ENCODE data around the gene SMPD2. TPM values are rescaled to one million over a fixed set of nuclear protein-coding genes. Genes with fewer than 3 reads are reported as not detected.
A peak's percentile ranks its signal among the peaks of the same experiment; 100 is the strongest.

SMPD2 gene
- total RNA-seq, 1 experiment from 2014 or later, result 50.0 TPM

GRCh38 chr6:109488001-109488400, 47.5 kb downstream of the SMPD2 start:
- ChIA-PET POLR2A (interaction anchor here (0.7 kb wide), 1 partner anchor 1494 kb away, joined by 14 read pairs; the partner anchor contains the start of gene RPF2), CTCF (interaction anchor here (0.6 kb wide), 1 partner anchor 1507 kb away, joined by 4 read pairs; no protein-coding TSS in a partner anchor)
- Histone ChIP-seq H3K27me3 (ENCODE audit: control insufficient read depth, insufficient read depth, low read length) (peaks cover 11% of the 10 kb centered on the region), H3K27ac (ENCODE audit: low read length) (no peak overlapping the region), H3K36me3 (ENCODE audit: control insufficient read depth, insufficient read depth, low read length) (no peaks in the 10 kb centered on the region), H3K4me1 (ENCODE audit: control insufficient read depth, insufficient read depth, low read length) (peaks cover 4% of the 10 kb centered on the region; the same call in 1 of the 2 replicates), H3K4me3 (ENCODE audit: low read depth in 2 of 2, low read length in 2 of 2) (no peak overlapping the region), H3K9me3 (ENCODE audit: control insufficient read depth, insufficient read depth, low read depth, low read length) (no peaks in the 10 kb centered on the region)
- BruUV-seq (replicated peaks), result no TSS peak
- ATAC-seq (no peak), DNase-seq (ENCODE audit: low read depth, low spot score) (no peak)
- intact Hi-C loops (cut with micrococcal nuclease; ENCODE audit: unreplicated experiment), result no loop called here
- TF ChIP-seq REST (IDR thresholded peaks at IDR 0.05; ENCODE audit: insufficient read depth in 1 of 2, low read depth in 2 of 2, low read length in 1 of 2), result no peak
- no peak for TF ChIP-seq POLR2AphosphoS5 (IDR thresholded peaks at IDR 0.05; ENCODE audit: low read depth, low read length)
- no peak for TF ChIP-seq SIN3A (IDR thresholded peaks at IDR 0.05; ENCODE audit: borderline replicate concordance, insufficient read depth, low read depth, low read length)
- TF ChIP-seq CTCF (IDR thresholded peaks at IDR 0.05), result no peak
- TF ChIP-seq TCF7L2 (IDR thresholded peaks at IDR 0.05; ENCODE audit: low read depth, low read length), result no peak
- in situ Hi-C loops (cut with HindIII; ENCODE audit: low pct_unique_long_range_greater_than_20kb, low sequenced_read_pairs), result no loop called here

GRCh38 chr6:109490713-109491112, 50.2 kb downstream of the SMPD2 start:
- in situ Hi-C loops (cut with HindIII; ENCODE audit: low pct_unique_long_range_greater_than_20kb, low sequenced_read_pairs) (no loop called here), intact Hi-C loops (cut with micrococcal nuclease; ENCODE audit: unreplicated experiment) (no loop called here)
- CTCF ChIA-PET, result no interaction called here
- Histone ChIP-seq H3K36me3 (ENCODE audit: control insufficient read depth, insufficient read depth, low read length) (no peaks in the 10 kb centered on the region), H3K4me3 (ENCODE audit: low read depth in 2 of 2, low read length in 2 of 2) (no peak overlapping the region), H3K9me3 (ENCODE audit: control insufficient read depth, insufficient read depth, low read depth, low read length) (no peaks in the 10 kb centered on the region), H3K27me3 (ENCODE audit: control insufficient read depth, insufficient read depth, low read length) (peaks cover 26% of the 10 kb centered on the region), H3K27ac (ENCODE audit: low read length) (no peak overlapping the region), H3K4me1 (ENCODE audit: control insufficient read depth, insufficient read depth, low read length) (no peaks in the 10 kb centered on the region; the same call in 1 of the 2 replicates)
- DNase-seq (ENCODE audit: low read depth, low spot score) (no peak), ATAC-seq (no peak; the same call in 1 of the 2 replicates)
- BruUV-seq (replicated peaks), result no TSS peak
- TF ChIP-seq SIN3A (IDR thresholded peaks at IDR 0.05; ENCODE audit: borderline replicate concordance, insufficient read depth, low read depth, low read length), result no peak
- POLR2A ChIA-PET, result interaction anchor here (0.6 kb wide), 1 partner anchor 1383 kb away, joined by 3 read pairs; no protein-coding TSS in a partner anchor

- ChIA-PET CTCF (interaction anchor here (0.5 kb wide), 1 partner anchor 496 kb away, joined by 4 read pairs; no protein-coding TSS in a partner anchor), POLR2A (interaction anchor here (0.6 kb wide), 1 partner anchor 1383 kb away, joined by 3 read pairs; no protein-coding TSS in a partner anchor)
- BruUV-seq (replicated peaks), result no TSS peak
- in situ Hi-C loops (cut with HindIII; ENCODE audit: low pct_unique_long_range_greater_than_20kb, low sequenced_read_pairs) (no loop called here), intact Hi-C loops (cut with micrococcal nuclease; ENCODE audit: unreplicated experiment) (no loop called here)
- TF ChIP-seq TCF7L2 (IDR thresholded peaks at IDR 0.05; ENCODE audit: low read depth, low read length) (no peak), REST (IDR thresholded peaks at IDR 0.05; ENCODE audit: insufficient read depth in 1 of 2, low read depth in 2 of 2, low read length in 1 of 2) (no peak)
- DNase-seq (ENCODE audit: low read depth, low spot score) (no peak), ATAC-seq (peak; percentile 46; the same call in 1 of the 2 replicates)
- Histone ChIP-seq H3K4me1 (ENCODE audit: control insufficient read depth, insufficient read depth, low read length) (no peaks in the 10 kb centered on the region), H3K27me3 (ENCODE audit: control insufficient read depth, insufficient read depth, low read length) (peaks cover 29% of the 10 kb centered on the region), H3K9me3 (ENCODE audit: control insufficient read depth, insufficient read depth, low read depth, low read length) (no peaks in the 10 kb centered on the region), H3K36me3 (ENCODE audit: control insufficient read depth, insufficient read depth, low read length) (no peaks in the 10 kb centered on the region), H3K4me3 (ENCODE audit: low read depth in 2 of 2, low read length in 2 of 2) (no peak overlapping the region), H3K27ac (ENCODE audit: low read length) (no peak overlapping the region)
These were observed 50.8 kb downstream of the SMPD2 start for GRCh38 chr6:109491207-109491938.
